ENCODE measurements around the gene LGI4. TPM values are rescaled to one million over a fixed set of nuclear protein-coding genes. Genes with fewer than 3 reads are reported as not detected.

The LGI4 gene
- total RNA-seq, 1 donor: 0.09 TPM

- H3K4me3 ChIP-seq (ENCODE audit: low read depth, low read length): no peak overlapping the region
- no peak for TF ChIP-seq CTCF (IDR thresholded peaks at IDR 0.05; ENCODE audit: insufficient read depth, low read length)
- no peak for DNase-seq (ENCODE audit: low read depth)
Observed at GRCh38 chr19:35112995-35113688, 21.7 kb downstream of the LGI4 start.

- no peak overlapping the region for H3K4me3 ChIP-seq (ENCODE audit: low read depth, low read length)
- DNase-seq (ENCODE audit: low read depth): no peak
- TF ChIP-seq CTCF (IDR thresholded peaks at IDR 0.05; ENCODE audit: insufficient read depth, low read length): no peak
Observed at GRCh38 chr19:35110974-35111373, 23.9 kb downstream of the LGI4 start.

- H3K4me3 ChIP-seq (ENCODE audit: low read depth, low read length): no peak overlapping the region
- DNase-seq (ENCODE audit: low read depth): no peak
- TF ChIP-seq CTCF (IDR thresholded peaks at IDR 0.05; ENCODE audit: insufficient read depth, low read length): no peak
Observed at GRCh38 chr19:35109395-35110112, 25.3 kb downstream of the LGI4 start.

GRCh38 chr19:35108730-35109129, 26.1 kb downstream of the LGI4 start:
- no peak for TF ChIP-seq CTCF (IDR thresholded peaks at IDR 0.05; ENCODE audit: insufficient read depth, low read length)
- no peak overlapping the region for H3K4me3 ChIP-seq (ENCODE audit: low read depth, low read length)
- no peak for DNase-seq (ENCODE audit: low read depth)

- DNase-seq (ENCODE audit: low read depth): peak; percentile 65
- no peak overlapping the region for H3K4me3 ChIP-seq (ENCODE audit: low read depth, low read length)
- no peak for TF ChIP-seq CTCF (IDR thresholded peaks at IDR 0.05; ENCODE audit: insufficient read depth, low read length)
Observed at GRCh38 chr19:35107545-35107944, 27.3 kb downstream of the LGI4 start.

GRCh38 chr19:35106898-35107541, 27.8 kb downstream of the LGI4 start:
- no peak overlapping the region for H3K4me3 ChIP-seq (ENCODE audit: low read depth, low read length)
- TF ChIP-seq CTCF (IDR thresholded peaks at IDR 0.05; ENCODE audit: insufficient read depth, low read length): no peak
- DNase-seq (ENCODE audit: low read depth): no peak
